A673 (cell line): Measurements from ENCODE around the gene URB1. TPM values are rescaled to one million over a fixed set of nuclear protein-coding genes. Genes with fewer than 3 reads are reported as not detected.

Experiments used
- BruUV-seq: library from RNA; stranded (reverse); fragments of 400-500 nt; replicated peaks from 2 replicates; lab custom pipeline; 2021; lab: Mats Ljungman, UMichigan
- CTCF ChIA-PET: fragments of 300-600 bp; sonication (Branson Sonifier 250); formaldehyde crosslinking; loops from one replicate; lab custom pipeline; 2022; ENCODE audit warnings: antibody characterized with exemption; lab: Charles Lee
- POLR2A ChIA-PET: fragments of 300-600 bp; sonication (Branson Sonifier 250); formaldehyde crosslinking; loops from one replicate; lab custom pipeline; 2022; ENCODE audit warnings: antibody characterized with exemption; ENCODE audit not compliant: low non-redundant PET; lab: Charles Lee
- DNase-seq: peaks from one replicate; pipeline ENCODE4 v3.0.0-alpha.2; 2015; ENCODE audit warnings: low spot score
- H3K27ac ChIP-seq: fragments of 200-600 bp; sonication (generic); 2 replicates; pipeline ENCODE4 v1.5.1; 2016; ENCODE audit warnings: mixed run types, low read depth, mild to moderate bottlenecking, mixed read lengths, antibody characterized with exemption, low read length; ENCODE audit not compliant: poor library complexity, severe bottlenecking
- H3K27me3 ChIP-seq: fragments of 200-600 bp; sonication (generic); replicated peaks from 2 replicates; pipeline ENCODE4 v1.6.1; 2017; ENCODE audit warnings: mixed run types, low read depth, mild to moderate bottlenecking, mixed read lengths, antibody characterized with exemption, low read length; ENCODE audit not compliant: insufficient read depth, poor library complexity
- H3K36me3 ChIP-seq: fragments of 200-600 bp; sonication (generic); 2 replicates; pipeline ENCODE4 v1.6.1; 2016; ENCODE audit warnings: mixed run types, mild to moderate bottlenecking, mixed read lengths, antibody characterized with exemption, low read length; ENCODE audit not compliant: insufficient read depth, poor library complexity, severe bottlenecking
- H3K4me1 ChIP-seq: fragments of 200-600 bp; sonication (generic); 2 replicates; pipeline ENCODE4 v1.6.1; 2017; ENCODE audit warnings: mixed run types, mild to moderate bottlenecking, mixed read lengths, antibody characterized with exemption, low read length; ENCODE audit not compliant: insufficient read depth, poor library complexity, severe bottlenecking
- H3K4me3 ChIP-seq: fragments of 200-600 bp; sonication (generic); 2 replicates; pipeline ENCODE4 v1.5.1; 2016; ENCODE audit warnings: low read depth, mixed run types, mild to moderate bottlenecking, mixed read lengths, low read length; ENCODE audit not compliant: poor library complexity, severe bottlenecking
- H3K9me3 ChIP-seq: fragments of 200-600 bp; sonication (generic); 2 replicates; pipeline ENCODE4 v1.6.1; 2016; ENCODE audit warnings: mixed run types, low read depth, mild to moderate bottlenecking, mixed read lengths, antibody characterized with exemption, low read length; ENCODE audit not compliant: poor library complexity, severe bottlenecking
- EZH2 ChIP-seq: fragments of 200-600 bp; sonication (generic); IDR thresholded peaks from 2 replicates; pipeline ENCODE4 v1.6.1; 2017; ENCODE audit warnings: borderline replicate concordance, low read depth, mild to moderate bottlenecking, mixed read lengths, antibody characterized with exemption, low read length; ENCODE audit not compliant: poor library complexity, severe bottlenecking
- intact Hi-C: fragments of 100-400 bp; cut with micrococcal nuclease; formaldehyde crosslinking; loops from one replicate; pipeline ENCODE4 v1.10.0; 2022; ENCODE audit not compliant: unreplicated experiment
- total RNA-seq: library from RNA; stranded (reverse); gene quantifications from 2 replicates; pipeline ENCODE4 v1.2.3, GENCODE V29; 2021
- TF ChIP-seq, protein P1 (sequence below): fragments of 300-800, 200-600 bp; sonication (generic); conservative IDR thresholded peaks from 2 replicates; pipeline ENCODE4 v1.5.1; 2017; ENCODE audit warnings: low read depth, mild to moderate bottlenecking, antibody characterized with exemption, low read length, moderate library complexity, mixed read lengths

URB1 gene
- total RNA-seq, 1 experiment from 2014 or later: 30.5 TPM

DNA sequence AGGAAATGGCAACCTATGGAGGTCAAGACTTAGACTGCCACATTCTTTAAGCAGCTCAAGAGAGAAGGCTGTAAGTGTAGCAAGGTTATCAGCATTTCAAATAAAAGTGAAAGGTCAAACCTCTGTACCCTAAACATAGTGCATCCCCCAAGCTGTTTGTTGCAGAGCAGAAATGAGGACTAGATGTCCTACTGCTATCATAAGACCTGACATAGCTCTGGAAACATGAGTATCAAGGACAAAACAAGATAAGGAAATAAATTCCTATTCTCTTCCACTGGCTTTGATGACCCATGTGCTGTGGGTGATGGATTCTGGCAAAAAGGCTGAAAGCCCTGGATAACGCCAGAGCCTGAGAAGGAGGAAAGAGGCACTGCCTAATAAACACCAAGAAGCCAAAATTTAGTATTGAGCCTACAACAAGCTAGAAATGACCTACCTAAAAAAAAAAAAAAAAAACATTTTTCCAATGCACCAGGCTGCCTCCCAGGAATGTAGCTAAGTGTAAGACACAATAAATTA lies 35.9 kb downstream of the URB1 start:
- H3K4me1 ChIP-seq: no peaks in the 10 kb centered on the region
- CTCF ChIA-PET: no interaction called here
- POLR2A ChIA-PET: no interaction called here
- peaks cover 94% of the 10 kb centered on the region for H3K36me3 ChIP-seq
- H3K27me3 ChIP-seq: no peaks in the 10 kb centered on the region
- no peak overlapping the region for H3K4me3 ChIP-seq
- no peak overlapping the region for H3K27ac ChIP-seq
- intact Hi-C loops: no loop called here
- BruUV-seq: no TSS peak
- H3K9me3 ChIP-seq: no peaks in the 10 kb centered on the region
- no peak for DNase-seq
- no peak for TF ChIP-seq EZH2
- TF ChIP-seq, protein P1, sequence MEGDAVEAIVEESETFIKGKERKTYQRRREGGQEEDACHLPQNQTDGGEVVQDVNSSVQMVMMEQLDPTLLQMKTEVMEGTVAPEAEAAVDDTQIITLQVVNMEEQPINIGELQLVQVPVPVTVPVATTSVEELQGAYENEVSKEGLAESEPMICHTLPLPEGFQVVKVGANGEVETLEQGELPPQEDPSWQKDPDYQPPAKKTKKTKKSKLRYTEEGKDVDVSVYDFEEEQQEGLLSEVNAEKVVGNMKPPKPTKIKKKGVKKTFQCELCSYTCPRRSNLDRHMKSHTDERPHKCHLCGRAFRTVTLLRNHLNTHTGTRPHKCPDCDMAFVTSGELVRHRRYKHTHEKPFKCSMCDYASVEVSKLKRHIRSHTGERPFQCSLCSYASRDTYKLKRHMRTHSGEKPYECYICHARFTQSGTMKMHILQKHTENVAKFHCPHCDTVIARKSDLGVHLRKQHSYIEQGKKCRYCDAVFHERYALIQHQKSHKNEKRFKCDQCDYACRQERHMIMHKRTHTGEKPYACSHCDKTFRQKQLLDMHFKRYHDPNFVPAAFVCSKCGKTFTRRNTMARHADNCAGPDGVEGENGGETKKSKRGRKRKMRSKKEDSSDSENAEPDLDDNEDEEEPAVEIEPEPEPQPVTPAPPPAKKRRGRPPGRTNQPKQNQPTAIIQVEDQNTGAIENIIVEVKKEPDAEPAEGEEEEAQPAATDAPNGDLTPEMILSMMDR: no peak

DNA sequence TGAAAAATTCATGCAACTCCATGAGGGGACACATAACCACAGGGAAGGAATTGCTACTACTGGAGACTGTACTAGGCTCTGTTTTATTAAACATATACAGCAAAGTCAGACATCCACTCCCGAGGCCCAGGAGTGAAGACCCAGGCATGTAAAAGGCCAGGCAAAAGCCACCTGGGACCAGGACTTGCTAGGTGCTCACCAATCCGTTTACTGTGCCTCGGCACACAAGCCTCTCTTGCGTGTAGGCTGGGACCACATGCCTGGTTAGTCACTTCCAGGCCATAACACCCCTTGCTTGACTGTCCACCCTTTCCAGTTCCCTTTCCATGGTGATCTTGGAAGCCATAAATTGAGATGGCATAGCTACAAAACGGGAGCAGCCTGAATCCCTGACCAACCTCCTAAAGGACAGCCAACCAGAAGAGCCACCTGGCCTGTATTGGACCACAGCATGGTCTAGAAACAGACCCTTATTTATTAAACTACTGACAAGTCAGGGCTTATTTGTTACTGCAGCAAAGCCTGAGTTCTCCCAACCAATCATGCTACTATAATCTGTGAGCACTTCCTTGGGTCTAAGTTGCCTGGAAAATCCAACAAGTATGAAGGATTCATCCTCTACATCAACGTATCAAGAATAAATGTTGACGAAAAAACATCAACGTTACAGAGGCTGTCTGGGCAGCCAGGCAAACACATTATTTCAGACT lies 39.7 kb downstream of the URB1 start:
- TF ChIP-seq, protein P1: no peak
- no peak for TF ChIP-seq EZH2
- Histone ChIP-seq H3K27me3 (no peaks in the 10 kb centered on the region), H3K4me1 (no peaks in the 10 kb centered on the region), H3K9me3 (no peaks in the 10 kb centered on the region), H3K36me3 (peaks cover 91% of the 10 kb centered on the region), H3K27ac (no peak overlapping the region), H3K4me3 (no peak overlapping the region)
- BruUV-seq: no TSS peak
- ChIA-PET CTCF (no interaction called here), POLR2A (no interaction called here)
- DNase-seq: no peak
- intact Hi-C loops: no loop called here

DNA sequence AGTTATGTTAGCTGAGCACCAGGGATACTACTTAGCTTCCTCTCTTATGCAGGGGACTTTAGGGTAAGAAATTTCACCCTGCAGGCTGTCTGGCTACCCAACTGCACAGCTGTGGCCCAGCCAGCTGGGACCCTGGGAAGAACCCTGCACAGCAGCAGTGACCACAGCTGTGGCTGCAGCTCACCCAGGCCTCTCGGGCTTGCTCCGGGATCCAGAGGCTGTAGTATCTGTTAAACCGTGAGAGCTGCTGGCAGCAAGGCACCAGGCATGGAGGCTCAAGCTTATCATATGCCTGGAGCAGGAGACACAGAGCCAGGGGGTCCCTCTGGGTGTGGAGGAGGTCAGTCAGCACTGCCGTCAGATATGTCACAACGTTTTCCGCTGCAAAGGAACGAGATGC lies 40.3 kb downstream of the URB1 start:
- no peak for DNase-seq
- CTCF ChIA-PET: no interaction called here
- intact Hi-C loops: no loop called here
- TF ChIP-seq, protein P1: no peak
- TF ChIP-seq EZH2: no peak
- peaks cover 94% of the 10 kb centered on the region for H3K36me3 ChIP-seq
- H3K4me3 ChIP-seq: no peak overlapping the region
- no peaks in the 10 kb centered on the region for H3K27me3 ChIP-seq
- H3K4me1 ChIP-seq: no peaks in the 10 kb centered on the region
- no TSS peak for BruUV-seq
- no peaks in the 10 kb centered on the region for H3K9me3 ChIP-seq
- POLR2A ChIA-PET: no interaction called here
- no peak overlapping the region for H3K27ac ChIP-seq
